Liver (tissue), 9 donors: ENCODE data around the gene KANSL2. TPM values are rescaled to one million over a fixed set of nuclear protein-coding genes. Genes with fewer than 3 reads are reported as not detected.

Source experiments
- DNase-seq: peaks from one replicate; pipeline ENCODE4 v3.0.0-alpha.2; 2017; ENCODE audit warnings: low spot score
- H3K27ac ChIP-seq, 2 donors: one replicate each; pipeline ENCODE4 v1.7.0; 2013; ENCODE audit warnings: inconsistent platforms in 2 of 2, low read length in 2 of 2, control low read depth in 1 of 2, low read depth in 1 of 2, mild to moderate bottlenecking in 1 of 2
- H3K27me3 ChIP-seq, 4 donors: one replicate each; pipeline versions ENCODE4 v1.6.1 to v1.7.0; 2013; ENCODE audit warnings: low read length in 3 of 4, inconsistent platforms in 1 of 4, mild to moderate bottlenecking in 1 of 4, moderate library complexity in 1 of 4; ENCODE audit not compliant: control insufficient read depth in 4 of 4, insufficient read depth in 4 of 4
- H3K36me3 ChIP-seq, 4 donors: one replicate each; pipeline versions ENCODE4 v1.6.1 to v1.7.0; 2013; ENCODE audit warnings: low read length in 3 of 4, mild to moderate bottlenecking in 3 of 4, low read depth in 1 of 4, moderate library complexity in 1 of 4; ENCODE audit not compliant: control insufficient read depth in 4 of 4, insufficient read depth in 3 of 4
- H3K4me1 ChIP-seq, 4 donors: one replicate each; pipeline versions ENCODE4 v1.6.1 to v1.7.0; 2013; ENCODE audit warnings: low read length in 3 of 4, mild to moderate bottlenecking in 3 of 4, moderate library complexity in 1 of 4; ENCODE audit not compliant: control insufficient read depth in 4 of 4, insufficient read depth in 4 of 4
- H3K4me3 ChIP-seq, 3 donors: one replicate each; pipeline versions ENCODE4 v1.6.1 to v1.7.0; 2013; ENCODE audit warnings: low read length in 3 of 3, control low read depth in 1 of 3, low read depth in 1 of 3, mild to moderate bottlenecking in 1 of 3
- H3K9ac ChIP-seq, 2 donors: one replicate each; pipeline ENCODE4 v1.7.0; 2013; ENCODE audit warnings: low read length in 2 of 2, mild to moderate bottlenecking in 2 of 2, moderate library complexity in 2 of 2, control low read depth in 1 of 2, low read depth in 1 of 2
- H3K9me3 ChIP-seq, 4 donors: one replicate each; pipeline versions ENCODE4 v1.6.1 to v1.7.0; 2013; ENCODE audit warnings: low read length in 3 of 4; ENCODE audit not compliant: control insufficient read depth in 4 of 4
- EGR1 ChIP-seq, 2 donors: IDR thresholded peaks; 2 replicates each; pipeline ENCODE4 v1.6.1; 2016 to 2018; ENCODE audit warnings: antibody characterized with exemption in 2 of 2, low read depth in 2 of 2
- FOXA1 ChIP-seq: IDR thresholded peaks from 2 replicates; pipeline ENCODE4 v1.6.1; 2016; ENCODE audit warnings: antibody characterized with exemption
- FOXA2 ChIP-seq: IDR thresholded peaks from 2 replicates; pipeline ENCODE4 v1.6.1; 2016; ENCODE audit warnings: antibody characterized with exemption
- GABPA ChIP-seq, 2 donors: IDR thresholded peaks in 1 of 2; conservative IDR thresholded peaks in 1 of 2; 2 replicates each; pipeline ENCODE4 v1.6.1; 2016; ENCODE audit warnings: antibody characterized with exemption in 2 of 2, mild to moderate bottlenecking in 1 of 2, moderate library complexity in 1 of 2
- HNF4A ChIP-seq, 2 donors: conservative IDR thresholded peaks; 2 replicates each; pipeline ENCODE4 v1.6.1; 2016; ENCODE audit warnings: antibody characterized with exemption in 2 of 2, mild to moderate bottlenecking in 2 of 2
- HNF4G ChIP-seq: IDR thresholded peaks from 2 replicates; pipeline ENCODE4 v1.6.1; 2016; ENCODE audit warnings: antibody characterized with exemption
- NR2F2 ChIP-seq: IDR thresholded peaks from 2 replicates; pipeline ENCODE4 v1.6.1; 2016; ENCODE audit warnings: antibody characterized with exemption
- RAD21 ChIP-seq, 2 donors: IDR thresholded peaks; 2 replicates each; pipeline ENCODE4 v1.6.1; 2016; ENCODE audit warnings: antibody characterized with exemption in 2 of 2, mild to moderate bottlenecking in 2 of 2
- RXRA ChIP-seq, 2 donors: IDR thresholded peaks; 2 replicates each; pipeline ENCODE4 v1.6.1; 2017 to 2018; ENCODE audit warnings: antibody characterized with exemption in 2 of 2, mild to moderate bottlenecking in 1 of 2
- TAF1 ChIP-seq: conservative IDR thresholded peaks from 2 replicates; pipeline ENCODE4 v1.6.1; 2016; ENCODE audit warnings: antibody characterized with exemption, mild to moderate bottlenecking
- WGBS: extraction: QIAGEN DNeasy Blood & Tissue Kit; methylation state at CpG from one replicate; pipeline ENCODE4 v1.1.7; 2013; 5-methylcytosine and 5-hydroxymethylcytosine counted together
- polyA plus RNA-seq, 2 donors: library from polyadenylated mRNA; stranded (reverse) in 1 of 2; unstranded in 1 of 2; fragments of 200-250 nt in 1 of 2; fragments of >200 nt in 1 of 2; fragmentation: Nextera tagmentation in 1 of 2; extraction: Ambion mirVana in 1 of 2; gene quantifications; one replicate each; pipeline versions ENCODE4 v1.2.1 to v1.2.3, GENCODE V29; 2013 to 2015
- total RNA-seq, 2 donors: library from RNA; depleted of rRNA; stranded (reverse); fragments of >200 nt; gene quantifications; one replicate each; pipeline ENCODE4 v1.2.3, GENCODE V29; 2014
- TF ChIP-seq, protein P1 (sequence below): fragments of 150-350 bp; IDR thresholded peaks from 2 replicates; pipeline ENCODE4 v1.5.1; 2017; ENCODE audit warnings: improper control_type of control experiment, low read depth, low read length; ENCODE audit not compliant: missing input control
- TF ChIP-seq, protein P2 (sequence below): IDR thresholded peaks from 2 replicates; pipeline ENCODE4 v1.6.1; 2016; ENCODE audit warnings: antibody characterized with exemption
- TF ChIP-seq, protein P3 (sequence below): IDR thresholded peaks from 2 replicates; pipeline ENCODE4 v1.6.1; 2016; ENCODE audit warnings: antibody characterized with exemption
- TF ChIP-seq, protein P4 (sequence below): IDR thresholded peaks from 2 replicates; pipeline ENCODE4 v1.6.1; 2016; ENCODE audit warnings: antibody characterized with exemption, mild to moderate bottlenecking
- donor health status: healthy.
- donor health status: healthy.
- donor health status: healthy.
- donor health status: healthy.
- donor health status: healthy.

Gene KANSL2
- total and polyA plus RNA-seq, 4 donors = 7.0 to 23.0 (median 14.8) TPM

DNA sequence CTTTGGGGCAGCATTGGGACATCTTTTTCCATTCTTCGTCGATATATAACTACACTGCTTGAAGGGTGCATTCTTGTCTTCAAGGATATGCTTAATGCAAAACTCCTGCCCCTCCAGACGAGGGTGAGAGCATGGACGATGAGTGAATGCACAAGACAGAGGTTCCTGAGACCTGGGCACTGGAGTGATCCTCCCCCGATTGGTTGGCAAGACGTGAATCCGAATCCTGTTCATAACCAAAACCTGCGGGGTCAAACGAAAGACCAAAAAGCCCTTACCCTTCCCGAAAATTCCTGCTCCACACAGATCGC is 684 bp downstream of the KANSL2 start (continued):
- TF ChIP-seq, protein P1, sequence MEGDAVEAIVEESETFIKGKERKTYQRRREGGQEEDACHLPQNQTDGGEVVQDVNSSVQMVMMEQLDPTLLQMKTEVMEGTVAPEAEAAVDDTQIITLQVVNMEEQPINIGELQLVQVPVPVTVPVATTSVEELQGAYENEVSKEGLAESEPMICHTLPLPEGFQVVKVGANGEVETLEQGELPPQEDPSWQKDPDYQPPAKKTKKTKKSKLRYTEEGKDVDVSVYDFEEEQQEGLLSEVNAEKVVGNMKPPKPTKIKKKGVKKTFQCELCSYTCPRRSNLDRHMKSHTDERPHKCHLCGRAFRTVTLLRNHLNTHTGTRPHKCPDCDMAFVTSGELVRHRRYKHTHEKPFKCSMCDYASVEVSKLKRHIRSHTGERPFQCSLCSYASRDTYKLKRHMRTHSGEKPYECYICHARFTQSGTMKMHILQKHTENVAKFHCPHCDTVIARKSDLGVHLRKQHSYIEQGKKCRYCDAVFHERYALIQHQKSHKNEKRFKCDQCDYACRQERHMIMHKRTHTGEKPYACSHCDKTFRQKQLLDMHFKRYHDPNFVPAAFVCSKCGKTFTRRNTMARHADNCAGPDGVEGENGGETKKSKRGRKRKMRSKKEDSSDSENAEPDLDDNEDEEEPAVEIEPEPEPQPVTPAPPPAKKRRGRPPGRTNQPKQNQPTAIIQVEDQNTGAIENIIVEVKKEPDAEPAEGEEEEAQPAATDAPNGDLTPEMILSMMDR = no peak
- TF ChIP-seq, protein P2, sequence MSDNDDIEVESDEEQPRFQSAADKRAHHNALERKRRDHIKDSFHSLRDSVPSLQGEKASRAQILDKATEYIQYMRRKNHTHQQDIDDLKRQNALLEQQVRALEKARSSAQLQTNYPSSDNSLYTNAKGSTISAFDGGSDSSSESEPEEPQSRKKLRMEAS = no peak
- TF ChIP-seq FOXA2 (no peak), EGR1 (IDR thresholded peaks at IDR 0.05; ENCODE audit: low read depth in 2 of 2) (no peak)

DNA sequence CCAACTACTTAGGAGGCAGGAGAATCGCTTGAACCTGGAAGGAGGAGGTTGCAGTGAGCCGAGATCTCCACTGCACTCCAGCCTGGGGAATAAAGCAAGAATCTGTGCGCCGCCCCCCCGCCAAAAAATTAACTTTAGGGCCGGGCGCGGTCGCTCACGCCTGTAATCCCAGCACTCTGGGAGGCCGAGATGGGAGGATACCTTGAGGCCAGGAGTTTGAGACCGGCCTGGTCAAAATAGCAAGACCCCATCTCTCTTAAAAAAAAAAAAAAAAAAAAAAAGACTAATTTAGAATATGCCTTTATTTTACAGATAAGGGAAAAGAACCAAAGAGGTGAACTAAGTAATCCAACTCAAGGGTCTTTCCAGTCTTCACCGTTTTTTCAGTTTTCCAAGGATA is 1.2 kb downstream of the KANSL2 start:
- DNase-seq = no peak
- Histone ChIP-seq H3K9ac (peak overlapping the region in 1 of 2 donors; percentile 96), H3K36me3 (peaks cover 0 to 22% (median 15%) of the 10 kb centered on the region in 4 donors), H3K4me1 (peaks cover 10 to 26% (median 19%) of the 10 kb centered on the region in 4 donors), H3K4me3 (peak overlapping the region in 2 of 3 donors; percentile 83 to 85), H3K9me3 (no peaks in the 10 kb centered on the region), H3K27me3 (no peaks in the 10 kb centered on the region), H3K27ac (no peak overlapping the region)
- no peak for TF ChIP-seq TAF1
- TF ChIP-seq FOXA1 = no peak
- no peak for TF ChIP-seq HNF4G
- TF ChIP-seq, protein P3, sequence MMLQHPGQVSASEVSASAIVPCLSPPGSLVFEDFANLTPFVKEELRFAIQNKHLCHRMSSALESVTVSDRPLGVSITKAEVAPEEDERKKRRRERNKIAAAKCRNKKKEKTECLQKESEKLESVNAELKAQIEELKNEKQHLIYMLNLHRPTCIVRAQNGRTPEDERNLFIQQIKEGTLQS = no peak
- no peak for TF ChIP-seq EGR1 (IDR thresholded peaks at IDR 0.05; ENCODE audit: low read depth in 2 of 2)
- 89% methylated on average over 13 of the region's 13 CpGs for WGBS

DNA sequence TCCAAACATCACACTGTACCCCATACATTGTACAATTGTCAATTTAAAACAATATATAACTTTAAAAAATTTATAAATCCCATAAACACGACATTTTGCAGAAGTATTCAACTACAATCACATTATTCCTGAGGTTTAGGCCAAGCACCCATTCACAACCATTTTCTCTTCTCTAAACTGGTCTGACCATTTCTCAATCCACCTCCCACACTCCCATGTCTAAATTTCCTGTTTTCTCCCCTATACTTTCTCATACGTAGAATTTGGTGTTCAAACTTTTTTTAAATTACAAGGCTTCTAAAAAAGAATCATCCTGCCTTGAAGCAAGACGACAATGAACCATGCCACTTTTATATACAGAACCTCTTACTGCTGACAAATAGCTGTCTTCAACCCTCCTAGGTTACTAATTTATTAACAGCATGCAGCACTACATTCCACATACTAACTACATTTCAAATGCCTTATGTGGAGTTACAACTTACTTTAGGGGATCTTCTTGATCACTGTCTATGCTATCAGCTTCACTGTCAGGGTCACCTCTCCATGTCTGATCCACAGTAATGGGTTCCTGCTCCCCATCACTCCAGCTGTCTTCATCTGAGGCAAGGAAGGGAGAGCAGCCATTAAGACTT is 3.4 kb downstream of the KANSL2 start:
- DNase-seq = no peak
- Histone ChIP-seq H3K4me1 (peaks cover 10 to 26% (median 19%) of the 10 kb centered on the region in 4 donors), H3K9ac (no peak overlapping the region), H3K27ac (no peak overlapping the region), H3K27me3 (no peaks in the 10 kb centered on the region), H3K36me3 (peaks cover under 1 to 22% (median 16%) of the 10 kb centered on the region in 4 donors), H3K4me3 (no peak overlapping the region), H3K9me3 (no peaks in the 10 kb centered on the region)
- WGBS = 73% methylated on average over 3 of the region's 3 CpGs
- no peak for TF ChIP-seq HNF4G
- TF ChIP-seq RAD21 (IDR thresholded peaks at IDR 0.05) = no peak
- TF ChIP-seq EGR1 (IDR thresholded peaks at IDR 0.05; ENCODE audit: low read depth in 2 of 2) = no peak
- TF ChIP-seq, protein P3 = no peak
- TF ChIP-seq HNF4A (conservative IDR thresholded peaks at IDR 0.05) = no peak
- TF ChIP-seq RXRA (IDR thresholded peaks at IDR 0.05) = no peak
- no peak for TF ChIP-seq GABPA (IDR thresholded peaks at IDR 0.05 in 1 of 2, conservative IDR thresholded peaks at IDR 0.05 in 1 of 2)

DNA sequence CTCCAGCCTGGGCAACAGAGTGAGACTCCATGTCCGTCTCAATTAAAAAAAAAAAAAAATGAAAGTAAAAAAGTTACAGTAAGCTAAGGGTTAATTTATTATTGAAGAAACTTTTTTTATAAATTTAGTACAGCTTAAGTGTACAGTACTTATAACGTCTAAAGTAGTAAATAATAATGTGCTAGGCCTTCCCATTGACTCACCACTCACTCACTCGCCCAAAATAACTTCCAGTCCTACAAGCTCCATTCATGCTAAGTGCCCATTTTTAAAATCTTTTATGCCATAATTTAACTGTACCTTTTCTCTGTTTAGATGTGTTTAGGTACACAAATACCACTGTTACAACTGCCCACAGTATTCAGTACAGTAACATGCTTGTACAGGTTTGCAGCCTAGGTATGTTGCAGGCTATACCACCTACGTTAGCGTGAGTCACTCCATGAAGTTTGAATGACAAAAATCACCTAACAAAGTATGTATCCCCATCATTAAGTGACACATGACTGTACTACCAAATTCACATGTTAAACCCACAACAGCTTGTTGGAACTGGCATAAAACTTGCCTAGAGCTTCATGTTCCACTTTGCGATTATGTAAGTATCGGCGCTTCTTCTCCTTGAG is 10.7 kb downstream of the KANSL2 start:
- Histone ChIP-seq H3K9ac (no peak overlapping the region), H3K27ac (no peak overlapping the region), H3K9me3 (no peaks in the 10 kb centered on the region), H3K4me3 (no peak overlapping the region), H3K4me1 (no peaks in the 10 kb centered on the region), H3K36me3 (peaks cover 17 to 54% (median 44%) of the 10 kb centered on the region in 4 donors), H3K27me3 (no peaks in the 10 kb centered on the region)
- no peak for DNase-seq
- WGBS = 91% methylated on average over 8 of the region's 8 CpGs
- TF ChIP-seq, protein P4, sequence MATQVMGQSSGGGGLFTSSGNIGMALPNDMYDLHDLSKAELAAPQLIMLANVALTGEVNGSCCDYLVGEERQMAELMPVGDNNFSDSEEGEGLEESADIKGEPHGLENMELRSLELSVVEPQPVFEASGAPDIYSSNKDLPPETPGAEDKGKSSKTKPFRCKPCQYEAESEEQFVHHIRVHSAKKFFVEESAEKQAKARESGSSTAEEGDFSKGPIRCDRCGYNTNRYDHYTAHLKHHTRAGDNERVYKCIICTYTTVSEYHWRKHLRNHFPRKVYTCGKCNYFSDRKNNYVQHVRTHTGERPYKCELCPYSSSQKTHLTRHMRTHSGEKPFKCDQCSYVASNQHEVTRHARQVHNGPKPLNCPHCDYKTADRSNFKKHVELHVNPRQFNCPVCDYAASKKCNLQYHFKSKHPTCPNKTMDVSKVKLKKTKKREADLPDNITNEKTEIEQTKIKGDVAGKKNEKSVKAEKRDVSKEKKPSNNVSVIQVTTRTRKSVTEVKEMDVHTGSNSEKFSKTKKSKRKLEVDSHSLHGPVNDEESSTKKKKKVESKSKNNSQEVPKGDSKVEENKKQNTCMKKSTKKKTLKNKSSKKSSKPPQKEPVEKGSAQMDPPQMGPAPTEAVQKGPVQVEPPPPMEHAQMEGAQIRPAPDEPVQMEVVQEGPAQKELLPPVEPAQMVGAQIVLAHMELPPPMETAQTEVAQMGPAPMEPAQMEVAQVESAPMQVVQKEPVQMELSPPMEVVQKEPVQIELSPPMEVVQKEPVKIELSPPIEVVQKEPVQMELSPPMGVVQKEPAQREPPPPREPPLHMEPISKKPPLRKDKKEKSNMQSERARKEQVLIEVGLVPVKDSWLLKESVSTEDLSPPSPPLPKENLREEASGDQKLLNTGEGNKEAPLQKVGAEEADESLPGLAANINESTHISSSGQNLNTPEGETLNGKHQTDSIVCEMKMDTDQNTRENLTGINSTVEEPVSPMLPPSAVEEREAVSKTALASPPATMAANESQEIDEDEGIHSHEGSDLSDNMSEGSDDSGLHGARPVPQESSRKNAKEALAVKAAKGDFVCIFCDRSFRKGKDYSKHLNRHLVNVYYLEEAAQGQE = no peak
- TF ChIP-seq FOXA2 (no peak), EGR1 (IDR thresholded peaks at IDR 0.05; ENCODE audit: low read depth in 2 of 2) (no peak), NR2F2 (no peak), TAF1 (no peak), RAD21 (IDR thresholded peaks at IDR 0.05) (no peak)
- TF ChIP-seq, protein P2 = no peak
- TF ChIP-seq, protein P3 = no peak
